ENCODE results near the gene HSF2BP.

The HSF2BP gene

DNA sequence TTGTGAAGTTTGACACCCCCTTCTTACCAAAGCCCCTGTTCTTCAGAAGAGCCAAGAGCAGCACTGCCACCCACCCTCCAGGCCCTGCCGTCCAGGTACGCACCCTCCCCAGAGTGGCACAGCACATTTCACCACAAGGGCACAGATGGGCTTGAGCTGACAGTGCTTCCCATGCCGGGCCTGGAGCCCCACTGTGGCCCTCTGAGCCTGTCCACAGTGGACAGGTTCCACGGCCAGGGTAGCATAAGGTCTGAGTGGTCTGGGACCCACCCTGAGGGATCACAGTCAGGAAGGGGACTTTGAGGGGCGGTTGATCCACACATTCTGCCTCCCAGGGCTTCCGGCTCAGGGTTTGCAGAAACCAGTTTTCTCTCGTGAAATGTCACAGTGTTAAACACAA, 31.1 kb upstream of the HSF2BP start:
- TF ChIP-seq, protein P1, sequence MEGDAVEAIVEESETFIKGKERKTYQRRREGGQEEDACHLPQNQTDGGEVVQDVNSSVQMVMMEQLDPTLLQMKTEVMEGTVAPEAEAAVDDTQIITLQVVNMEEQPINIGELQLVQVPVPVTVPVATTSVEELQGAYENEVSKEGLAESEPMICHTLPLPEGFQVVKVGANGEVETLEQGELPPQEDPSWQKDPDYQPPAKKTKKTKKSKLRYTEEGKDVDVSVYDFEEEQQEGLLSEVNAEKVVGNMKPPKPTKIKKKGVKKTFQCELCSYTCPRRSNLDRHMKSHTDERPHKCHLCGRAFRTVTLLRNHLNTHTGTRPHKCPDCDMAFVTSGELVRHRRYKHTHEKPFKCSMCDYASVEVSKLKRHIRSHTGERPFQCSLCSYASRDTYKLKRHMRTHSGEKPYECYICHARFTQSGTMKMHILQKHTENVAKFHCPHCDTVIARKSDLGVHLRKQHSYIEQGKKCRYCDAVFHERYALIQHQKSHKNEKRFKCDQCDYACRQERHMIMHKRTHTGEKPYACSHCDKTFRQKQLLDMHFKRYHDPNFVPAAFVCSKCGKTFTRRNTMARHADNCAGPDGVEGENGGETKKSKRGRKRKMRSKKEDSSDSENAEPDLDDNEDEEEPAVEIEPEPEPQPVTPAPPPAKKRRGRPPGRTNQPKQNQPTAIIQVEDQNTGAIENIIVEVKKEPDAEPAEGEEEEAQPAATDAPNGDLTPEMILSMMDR (IDR thresholded peaks at IDR 0.05; ENCODE audit: low read depth, low read length): no peak
- TF ChIP-seq MAX (IDR thresholded peaks at IDR 0.05; ENCODE audit: low read depth, low read length) (no peak), MYC (IDR thresholded peaks at IDR 0.05; ENCODE audit: low read depth, low read length) (no peak), POLR2A (IDR thresholded peaks at IDR 0.05; ENCODE audit: extremely low read depth, insufficient read length) (no peak)
- no peak overlapping the region for H3K4me3 ChIP-seq (ENCODE audit: low read depth, low read length)
- no peak for DNase-seq (ENCODE audit: low read depth)

- no peak for TF ChIP-seq MYC (IDR thresholded peaks at IDR 0.05; ENCODE audit: low read depth, low read length)
- no peak for TF ChIP-seq MAX (IDR thresholded peaks at IDR 0.05; ENCODE audit: low read depth, low read length)
- no peak for TF ChIP-seq POLR2A (IDR thresholded peaks at IDR 0.05; ENCODE audit: extremely low read depth, insufficient read length)
- TF ChIP-seq, protein P1 (IDR thresholded peaks at IDR 0.05; ENCODE audit: low read depth, low read length): no peak
- DNase-seq (ENCODE audit: low read depth): no peak
- no peak overlapping the region for H3K4me3 ChIP-seq (ENCODE audit: low read depth, low read length)
These were observed 30.5 kb upstream of the HSF2BP start for GRCh38 chr21:43689556-43690337.

DNA sequence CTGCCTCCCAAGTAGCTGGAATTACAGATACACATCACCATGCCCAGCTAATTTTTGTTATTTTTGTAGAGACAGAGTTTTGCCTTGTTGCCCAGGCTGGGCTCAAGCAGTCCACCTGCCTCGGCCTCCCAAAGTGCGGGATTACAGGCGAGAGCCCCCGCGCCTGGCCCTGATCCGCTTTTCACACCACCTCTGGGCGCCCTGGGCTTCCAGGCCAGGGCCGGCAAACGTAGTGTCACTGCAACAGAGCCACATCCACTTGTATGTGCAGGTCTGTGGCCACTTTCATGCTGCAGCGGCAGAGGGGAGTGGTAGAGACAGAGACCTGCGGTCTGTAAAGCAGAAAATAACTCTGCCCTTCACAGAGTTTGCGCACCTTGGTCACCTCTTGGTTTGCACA, 29.6 kb upstream of the HSF2BP start:
- no peak overlapping the region for H3K4me3 ChIP-seq (ENCODE audit: low read depth, low read length)
- no peak for TF ChIP-seq MYC (IDR thresholded peaks at IDR 0.05; ENCODE audit: low read depth, low read length)
- no peak for TF ChIP-seq POLR2A (IDR thresholded peaks at IDR 0.05; ENCODE audit: extremely low read depth, insufficient read length)
- TF ChIP-seq, protein P1 (IDR thresholded peaks at IDR 0.05; ENCODE audit: low read depth, low read length): no peak
- TF ChIP-seq MAX (IDR thresholded peaks at IDR 0.05; ENCODE audit: low read depth, low read length): no peak

DNA sequence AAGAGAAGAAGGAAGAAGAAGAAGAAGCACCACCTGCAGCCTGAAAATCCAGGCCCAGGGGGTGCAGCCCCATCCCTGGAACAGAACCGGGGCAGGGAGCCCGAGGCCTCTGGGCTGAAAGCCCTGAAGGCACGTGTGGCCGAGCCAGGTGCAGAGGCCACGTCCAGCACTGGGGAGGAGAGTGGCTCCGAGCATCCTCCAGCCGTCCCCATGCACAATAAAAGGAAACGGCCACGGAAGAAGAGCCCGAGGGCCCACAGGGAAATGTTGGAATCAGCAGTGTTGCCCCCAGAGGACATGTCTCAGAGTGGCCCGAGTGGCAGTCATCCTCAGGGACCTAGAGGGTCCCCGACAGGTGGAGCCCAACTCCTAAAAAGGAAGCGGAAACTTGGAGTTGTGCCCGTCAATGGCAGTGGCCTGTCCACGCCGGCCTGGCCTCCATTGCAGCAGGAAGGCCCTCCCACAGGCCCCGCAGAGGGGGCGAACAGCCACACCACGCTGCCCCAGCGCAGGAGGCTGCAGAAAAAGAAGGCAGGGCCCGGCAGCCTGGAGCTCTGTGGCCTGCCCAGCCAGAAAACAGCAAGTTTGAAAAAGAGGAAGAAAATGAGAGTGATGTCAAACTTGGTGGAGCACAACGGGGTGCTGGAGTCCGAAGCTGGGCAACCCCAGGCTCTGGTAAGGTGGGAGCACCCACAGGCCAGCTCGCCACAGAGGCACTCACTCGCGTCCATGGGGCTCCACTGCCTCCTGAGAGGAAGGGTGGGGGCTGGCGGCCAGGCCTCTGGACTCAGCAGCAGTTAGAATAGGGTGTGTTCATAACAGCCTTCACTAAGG, 28.5 kb upstream of the HSF2BP start:
- TF ChIP-seq MAX (IDR thresholded peaks at IDR 0.05; ENCODE audit: low read depth, low read length) (no peak), MYC (IDR thresholded peaks at IDR 0.05; ENCODE audit: low read depth, low read length) (no peak), POLR2A (IDR thresholded peaks at IDR 0.05; ENCODE audit: extremely low read depth, insufficient read length) (no peak)
- TF ChIP-seq, protein P1 (IDR thresholded peaks at IDR 0.05; ENCODE audit: low read depth, low read length): no peak
- no peak overlapping the region for H3K4me3 ChIP-seq (ENCODE audit: low read depth, low read length)
- no peak for DNase-seq (ENCODE audit: low read depth)

More for the DNA sequence above, 29.6 kb upstream of the HSF2BP start:
- no peak for DNase-seq (ENCODE audit: low read depth)

DNA sequence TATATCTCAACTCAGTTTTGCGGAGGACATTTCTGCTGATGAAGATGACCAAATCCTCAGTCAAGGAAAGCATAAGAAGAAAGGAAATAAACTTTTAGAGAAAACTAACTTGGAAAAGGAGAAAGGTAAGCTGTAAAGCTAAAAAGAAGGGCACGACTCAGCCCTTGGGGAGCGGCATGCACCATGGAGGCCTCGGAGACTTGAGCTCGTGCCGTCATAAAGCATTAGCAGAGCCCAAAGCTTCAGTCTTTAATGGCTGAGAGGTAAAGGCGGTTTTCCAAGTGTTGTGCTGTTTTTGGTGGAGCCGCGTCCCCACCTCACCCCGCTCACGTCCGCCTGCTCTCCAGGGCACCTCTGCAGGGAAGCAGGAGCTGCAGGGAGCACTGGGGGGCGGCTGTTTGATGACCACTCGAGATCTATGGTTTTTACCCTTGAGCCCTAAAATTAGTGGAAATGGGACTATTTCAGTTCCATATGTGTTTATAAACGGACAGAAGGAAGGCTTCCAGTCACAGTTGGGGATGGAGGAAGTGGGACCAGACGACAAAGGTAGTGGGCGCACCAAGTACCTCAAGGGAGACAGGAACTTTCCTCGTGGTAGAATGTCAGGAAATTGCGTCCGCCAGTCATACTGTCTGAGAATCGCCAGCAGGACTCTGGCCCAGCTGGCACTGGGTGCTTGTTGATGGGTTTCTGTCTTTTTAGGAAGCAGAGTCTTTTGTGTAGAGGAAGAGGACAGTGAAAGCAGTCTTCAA, 27.7 kb upstream of the HSF2BP start:
- no peak overlapping the region for H3K4me3 ChIP-seq (ENCODE audit: low read depth, low read length)
- DNase-seq (ENCODE audit: low read depth): no peak
- TF ChIP-seq, protein P1 (IDR thresholded peaks at IDR 0.05; ENCODE audit: low read depth, low read length): no peak
- TF ChIP-seq POLR2A (IDR thresholded peaks at IDR 0.05; ENCODE audit: extremely low read depth, insufficient read length): no peak
- no peak for TF ChIP-seq MYC (IDR thresholded peaks at IDR 0.05; ENCODE audit: low read depth, low read length)
- no peak for TF ChIP-seq MAX (IDR thresholded peaks at IDR 0.05; ENCODE audit: low read depth, low read length)

All from NB4 (cell line).